GM12878 (cell line): ENCODE data around the gene ANXA11. TPM values are rescaled to one million over a fixed set of nuclear protein-coding genes. Genes with fewer than 3 reads are reported as not detected.

Source experiments
- ATAC-seq: fragments of 200-7000 bp; cut with Tn5 transposase; 3 replicates; pipeline ENCODE4 v1.9.1; 2020; ENCODE audit warnings: mild to moderate bottlenecking, moderate library complexity
- BruUV-seq: library from RNA; stranded (reverse); fragments of 400-500 nt; replicated peaks from 2 replicates; lab custom pipeline; 2021; lab: Mats Ljungman, UMichigan
- CTCF ChIA-PET: fragments of 300-600 bp; sonication (Branson Sonifier 250); formaldehyde crosslinking; extraction: SDS; loops from one replicate; lab custom pipeline; 2021; ENCODE audit warnings: inconsistent platforms; lab: Yijun Ruan, JAX
- POLR2A ChIA-PET: fragments of 350-600 bp; formaldehyde crosslinking; extraction: SDS; loops from one replicate; lab custom pipeline; 2021; ENCODE audit warnings: inconsistent platforms; lab: Charles Lee
- RAD21 ChIA-PET: fragments of 300-600 bp; sonication (Branson Sonifier 250); formaldehyde crosslinking; loops from one replicate; lab custom pipeline; 2023; ENCODE audit warnings: antibody characterized with exemption; ENCODE audit not compliant: unreplicated experiment; lab: Charles Lee
- SMC1A ChIA-PET: fragments of 300-600 bp; sonication (Branson Sonifier 250); formaldehyde crosslinking; loops from one replicate; lab custom pipeline; 2023; ENCODE audit not compliant: unreplicated experiment, uncharacterized antibody; lab: Charles Lee
- DNase-seq: peaks from one replicate; pipeline ENCODE4 v3.0.0-alpha.2; 2011; ENCODE audit warnings: low read depth, low spot score
- FAIRE-seq: peaks from 3 replicates; lab custom pipeline; 2011; peaks lifted over from hg19 to GRCh38; lab: Jason Lieb, UNC
- H2AFZ ChIP-seq: 2 replicates; pipeline ENCODE4 v1.6.0; 2011; ENCODE audit warnings: low read depth, low read length, control low read depth; ENCODE audit not compliant: control insufficient read depth
- H3K27ac ChIP-seq: 2 replicates; pipeline ENCODE4 v1.5.1; 2011; ENCODE audit warnings: control low read depth; ENCODE audit not compliant: control insufficient read depth, insufficient read depth
- H3K27me3 ChIP-seq, 2 experiments: replicated peaks in 1 of 2; 2 replicates each; pipeline versions ENCODE4 v1.6.0 to v1.6.1; 2011; ENCODE audit warnings: low read length in 1 of 2; ENCODE audit not compliant: control insufficient read depth in 2 of 2, insufficient read depth in 2 of 2
- H3K36me3 ChIP-seq, 2 experiments: 2 replicates each; pipeline ENCODE4 v1.5.1; 2011; ENCODE audit warnings: low read length in 1 of 2; ENCODE audit not compliant: control insufficient read depth in 2 of 2, insufficient read depth in 2 of 2
- H3K4me1 ChIP-seq: 2 replicates; pipeline ENCODE4 v1.6.1; 2011; ENCODE audit warnings: mild to moderate bottlenecking, low read length, moderate library complexity, mixed read lengths; ENCODE audit not compliant: control insufficient read depth, insufficient read depth
- H3K4me2 ChIP-seq: 2 replicates; pipeline ENCODE4 v1.6.0; 2011; ENCODE audit warnings: control low read depth; ENCODE audit not compliant: control insufficient read depth, insufficient read depth
- H3K4me3 ChIP-seq: fragments of 200-600 bp; sonication (generic); 2 replicates; pipeline ENCODE4 v1.5.1; 2016
- H3K79me2 ChIP-seq: 2 replicates; pipeline ENCODE4 v1.6.0; 2011; ENCODE audit warnings: low read length; ENCODE audit not compliant: control insufficient read depth, insufficient read depth
- H3K9ac ChIP-seq: 2 replicates; pipeline ENCODE4 v1.8.0; 2011; ENCODE audit warnings: low read length, control low read depth, mixed read lengths; ENCODE audit not compliant: control insufficient read depth, insufficient read depth
- H3K9me3 ChIP-seq: replicated peaks from 3 replicates; pipeline ENCODE4 v1.5.1; 2011; ENCODE audit warnings: mild to moderate bottlenecking, low read length; ENCODE audit not compliant: control insufficient read depth, insufficient read depth
- H4K20me1 ChIP-seq: 2 replicates; pipeline ENCODE4 v1.6.0; 2011; ENCODE audit not compliant: control insufficient read depth, insufficient read depth
- GABPA ChIP-seq: IDR thresholded peaks from 2 replicates; pipeline ENCODE4 v1.6.1; 2014; ENCODE audit warnings: antibody characterized with exemption, low read depth, mild to moderate bottlenecking, inconsistent platforms
- RELA ChIP-seq: fragments of 450-650 bp; IDR thresholded peaks from 2 replicates; pipeline ENCODE4 v1.8.0; 2014; ENCODE audit warnings: borderline replicate concordance; ENCODE audit not compliant: partially characterized antibody
- USF2 ChIP-seq: IDR thresholded peaks from 2 replicates; pipeline ENCODE4 v1.6.1; 2011; ENCODE audit warnings: low read depth, low read length, improper control_type of control experiment, borderline replicate concordance
- ZNF207 ChIP-seq: fragments of 450-650 bp; IDR thresholded peaks from 2 replicates; pipeline ENCODE4 v1.6.1; 2014; ENCODE audit warnings: antibody characterized with exemption, mild to moderate bottlenecking, borderline replicate concordance
- WGBS: methylation state at CpG from one replicate; pipeline ENCODE4 v1.1.6; 2016; ENCODE audit warnings: low lambda C conversion rate; ENCODE audit not compliant: insufficient replicate concordance, insufficient coverage; ENCODE audit errors: missing lambda C conversion rate; 5-methylcytosine and 5-hydroxymethylcytosine counted together
- in situ Hi-C: fragments of 300-500 bp; cut with MboI; formaldehyde crosslinking; loops from 9 replicates; pipeline ENCODE4 v1.14.3; 2018; ENCODE audit warnings: mixed read lengths
- intact Hi-C: fragments of 100-400 bp; cut with micrococcal nuclease; formaldehyde crosslinking; loops from one replicate; pipeline ENCODE4 v1.14.2; 2022; ENCODE audit not compliant: unreplicated experiment
- polyA plus RNA-seq, 11 experiments: library from polyadenylated mRNA; depleted of rRNA in 4 of 11; unstranded in 6 of 11; stranded (reverse) in 5 of 11; fragments of >200 nt; fragmentation: Nextera tagmentation in 4 of 11; fragmentation: Illumina TruSeq in 1 of 11; extraction: Ambion mirVana in 4 of 11; extraction: Trizol in 1 of 11; gene quantifications; 1 replicate in 1 of 11; 2 replicates in 10 of 11; pipeline versions ENCODE4 v1.2.1 to v1.2.3, GENCODE V29; 2011 to 2016; ENCODE audit warnings: inconsistent platforms in 2 of 11, missing spikeins in 2 of 11, low read depth in 1 of 11
- total RNA-seq, 4 experiments: library from RNA; depleted of rRNA in 3 of 4; stranded (reverse); fragments of >200 nt in 3 of 4; fragmentation: Illumina TruSeq in 1 of 4; extraction: Trizol in 1 of 4; gene quantifications; 2 replicates each; pipeline versions ENCODE4 v1.2.1 to v1.2.3, GENCODE V29; 2013 to 2021

The ANXA11 gene
- total and polyA plus RNA-seq, 10 of the 15 experiments (the other 5 are each of a cell fraction or from before 2014, with no cell fraction given) = 25.0 to 129 (median 72.2) TPM

GRCh38 chr10:80177781-80178636, 27.3 kb downstream of the ANXA11 start:
- Histone ChIP-seq H3K27ac (no peak overlapping the region), H3K79me2 (no peaks in the 10 kb centered on the region; the same call in 1 of the 2 replicates), H3K9ac (no peak overlapping the region), H3K9me3 (no peaks in the 10 kb centered on the region), H2AFZ (no peak overlapping the region), H3K27me3 (no peaks in the 10 kb centered on the region), H3K36me3 (peaks cover 0 to 17% of the 10 kb centered on the region in 2 experiments), H3K4me1 (no peaks in the 10 kb centered on the region), H4K20me1 (0 out of 2 replicates have a peak, but pooled peaks cover 3% of the 10 kb centered on the region), H3K4me3 (no peak overlapping the region), H3K4me2 (no peak overlapping the region)
- DNase-seq (no peak), ATAC-seq (no peak), FAIRE-seq (no peak)
- BruUV-seq = no TSS peak
- ChIA-PET RAD21 (no interaction called here), POLR2A (no interaction called here), CTCF (interaction anchor here (0.6 to 1.6 kb wide), 3 partner anchors 25 to 83 kb away, joined by 3 to 4 read pairs (median 3); no protein-coding TSS in a partner anchor), SMC1A (interaction anchor here (1.7 kb wide), 1 partner anchor 10 kb away, joined by 3 read pairs; no protein-coding TSS in a partner anchor)
- intact Hi-C loops = no loop called here
- WGBS = 76% methylated on average over 12 of the region's 12 CpGs
- in situ Hi-C loops = no loop called here
- TF ChIP-seq USF2 (no peak), RELA (no peak), ZNF207 (no peak), GABPA (no peak)
- TF ChIP-seq, all 136 proteins: peak for 0
